Fibroblast of pulmonary artery (primary cell): ENCODE results near the gene LDLRAD4.

Source experiments
- DNase-seq: peaks from one replicate; pipeline ENCODE4 v3.0.0-alpha.2; 2010; ENCODE audit warnings: low read depth
- H3K4me3 ChIP-seq: replicated peaks from 2 replicates; pipeline ENCODE4 v1.5.1; 2011; ENCODE audit warnings: low read depth, mild to moderate bottlenecking, control low read depth, low read length, moderate library complexity
- TF ChIP-seq, protein P1 (sequence below): IDR thresholded peaks from 2 replicates; pipeline ENCODE4 v1.5.1; 2011; ENCODE audit warnings: mild to moderate bottlenecking, control low read depth, low read length, inconsistent platforms; ENCODE audit errors: missing control alignments

LDLRAD4 gene

DNA sequence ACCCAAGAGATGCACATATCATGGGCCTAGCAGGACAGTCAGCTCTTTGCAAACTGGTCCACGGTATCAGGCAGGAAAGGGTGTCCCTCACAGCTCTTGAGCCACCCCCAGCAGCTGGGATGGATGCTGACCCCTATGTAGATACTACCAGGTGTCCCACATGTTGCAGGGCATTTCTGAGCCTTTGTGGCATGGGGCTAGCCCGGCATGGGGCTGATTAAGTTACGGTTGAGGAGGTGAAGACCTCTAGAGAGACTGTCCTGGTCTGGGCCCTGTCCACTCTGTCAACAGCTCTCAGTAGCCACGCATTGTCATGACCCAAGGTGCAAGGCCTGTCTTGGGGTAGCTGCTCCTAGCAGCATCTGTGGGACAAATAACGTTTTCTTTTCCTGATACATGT lies 6.7 kb downstream of the LDLRAD4 start:
- TF ChIP-seq, protein P1, sequence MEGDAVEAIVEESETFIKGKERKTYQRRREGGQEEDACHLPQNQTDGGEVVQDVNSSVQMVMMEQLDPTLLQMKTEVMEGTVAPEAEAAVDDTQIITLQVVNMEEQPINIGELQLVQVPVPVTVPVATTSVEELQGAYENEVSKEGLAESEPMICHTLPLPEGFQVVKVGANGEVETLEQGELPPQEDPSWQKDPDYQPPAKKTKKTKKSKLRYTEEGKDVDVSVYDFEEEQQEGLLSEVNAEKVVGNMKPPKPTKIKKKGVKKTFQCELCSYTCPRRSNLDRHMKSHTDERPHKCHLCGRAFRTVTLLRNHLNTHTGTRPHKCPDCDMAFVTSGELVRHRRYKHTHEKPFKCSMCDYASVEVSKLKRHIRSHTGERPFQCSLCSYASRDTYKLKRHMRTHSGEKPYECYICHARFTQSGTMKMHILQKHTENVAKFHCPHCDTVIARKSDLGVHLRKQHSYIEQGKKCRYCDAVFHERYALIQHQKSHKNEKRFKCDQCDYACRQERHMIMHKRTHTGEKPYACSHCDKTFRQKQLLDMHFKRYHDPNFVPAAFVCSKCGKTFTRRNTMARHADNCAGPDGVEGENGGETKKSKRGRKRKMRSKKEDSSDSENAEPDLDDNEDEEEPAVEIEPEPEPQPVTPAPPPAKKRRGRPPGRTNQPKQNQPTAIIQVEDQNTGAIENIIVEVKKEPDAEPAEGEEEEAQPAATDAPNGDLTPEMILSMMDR: no peak
- no peak for DNase-seq
- H3K4me3 ChIP-seq: no peak overlapping the region

DNA sequence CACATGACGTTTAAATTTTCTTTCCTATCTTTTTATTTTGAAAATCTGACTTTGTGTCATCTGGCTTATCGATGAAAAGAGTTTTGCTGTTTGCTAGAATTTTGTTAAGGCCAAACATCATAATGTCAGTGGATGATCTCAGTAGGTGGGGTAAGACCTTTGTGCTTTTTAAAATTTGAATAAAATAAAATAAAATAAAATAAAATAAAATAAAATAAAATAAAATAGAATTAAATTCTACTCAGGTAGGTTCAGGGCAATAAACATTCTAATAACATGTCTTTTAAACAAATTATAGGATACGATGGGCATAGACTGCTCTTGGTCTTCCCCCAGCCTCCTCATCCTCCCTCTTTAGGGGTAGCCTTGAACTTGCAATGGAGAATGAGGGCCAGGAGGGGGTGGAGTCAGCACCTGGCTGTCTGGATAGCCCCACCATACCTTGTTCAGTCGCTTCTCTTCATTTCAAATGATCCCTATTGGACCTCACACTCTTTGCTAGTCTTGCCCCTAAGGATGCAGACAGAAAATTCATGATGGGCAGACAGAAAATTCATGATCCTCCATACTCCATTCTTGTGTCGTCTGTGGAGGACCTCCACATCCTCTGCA lies 8.1 kb downstream of the LDLRAD4 start:
- DNase-seq: no peak
- TF ChIP-seq, protein P1: no peak

DNA sequence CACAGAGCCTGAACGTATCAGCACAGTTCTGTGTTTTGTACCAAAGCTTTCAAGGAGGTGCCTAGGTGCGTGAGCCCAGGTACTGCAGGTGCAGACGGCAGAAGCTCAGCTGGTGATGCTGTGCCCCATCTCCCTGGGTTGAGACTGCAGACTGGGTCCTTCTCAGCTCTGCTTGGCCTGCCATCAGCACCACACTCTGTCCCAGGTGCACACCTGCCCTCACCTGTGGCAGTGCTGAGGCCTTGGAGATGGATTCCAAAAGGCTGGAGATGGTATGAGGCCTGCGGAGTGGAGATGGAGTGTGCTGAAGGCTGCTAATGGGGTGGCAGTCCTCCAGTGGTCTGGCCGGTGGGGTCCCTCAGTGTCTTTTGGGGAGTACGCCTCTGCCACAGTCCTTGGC lies 9.3 kb downstream of the LDLRAD4 start:
- no peak overlapping the region for H3K4me3 ChIP-seq
- TF ChIP-seq, protein P1: no peak
- no peak for DNase-seq

More for the DNA sequence above, 8.1 kb downstream of the LDLRAD4 start:
- H3K4me3 ChIP-seq: no peak overlapping the region

DNA sequence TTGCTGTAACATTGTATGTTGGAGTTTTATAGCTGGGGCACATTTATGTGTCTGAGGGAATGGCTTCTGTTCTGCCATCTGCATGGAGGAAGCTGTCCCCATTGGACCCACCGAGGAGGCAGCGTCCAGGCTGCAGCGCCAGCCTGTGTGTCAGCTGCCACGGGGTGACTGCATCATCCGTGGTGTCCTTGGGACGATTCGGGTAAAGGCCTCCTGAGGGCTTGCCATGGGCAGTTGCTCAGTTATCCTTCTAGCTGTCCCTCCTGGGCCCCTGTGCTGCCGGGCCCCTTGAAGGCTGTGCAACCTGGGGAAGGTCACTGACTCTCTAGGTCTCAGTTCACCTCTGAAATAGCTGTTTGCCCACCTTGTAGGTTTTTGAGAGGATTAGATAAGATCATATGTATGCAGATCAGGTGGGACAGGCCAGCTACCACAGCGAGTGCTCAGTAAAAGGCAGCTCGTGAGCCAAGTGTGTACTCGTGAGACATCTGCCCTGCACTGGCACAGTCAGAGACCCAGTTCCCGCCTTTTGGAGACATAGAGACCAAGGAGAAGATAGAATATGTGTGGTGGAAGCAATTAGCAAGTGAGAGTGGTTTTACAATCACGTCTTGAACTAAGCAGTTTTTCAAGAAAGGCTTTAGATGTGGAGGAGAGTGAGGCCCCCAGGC lies 10.6 kb downstream of the LDLRAD4 start:
- TF ChIP-seq, protein P1: no peak
- H3K4me3 ChIP-seq: no peak overlapping the region
- DNase-seq: no peak

DNA sequence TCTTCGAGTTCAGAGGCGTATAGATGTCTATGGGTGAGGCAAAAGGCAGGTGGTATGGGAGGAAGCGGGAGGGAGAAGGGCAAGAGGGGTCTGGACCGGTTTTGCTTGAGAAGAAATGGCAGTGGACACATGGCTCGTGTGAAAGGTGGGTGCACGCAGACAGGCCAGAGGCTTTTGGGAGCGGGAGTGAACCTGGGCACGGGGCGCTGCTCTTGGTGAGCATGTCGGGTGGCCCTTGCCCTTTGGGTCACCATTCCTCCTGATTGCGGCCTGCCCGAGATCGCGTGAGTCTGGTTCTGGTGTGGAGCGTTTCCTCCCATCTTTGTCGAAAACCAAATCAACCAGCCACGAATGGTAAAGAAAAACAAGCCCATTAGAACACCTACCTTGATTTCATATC lies 12.6 kb downstream of the LDLRAD4 start:
- TF ChIP-seq, protein P1: no peak
- no peak for DNase-seq
- H3K4me3 ChIP-seq: no peak overlapping the region

DNA sequence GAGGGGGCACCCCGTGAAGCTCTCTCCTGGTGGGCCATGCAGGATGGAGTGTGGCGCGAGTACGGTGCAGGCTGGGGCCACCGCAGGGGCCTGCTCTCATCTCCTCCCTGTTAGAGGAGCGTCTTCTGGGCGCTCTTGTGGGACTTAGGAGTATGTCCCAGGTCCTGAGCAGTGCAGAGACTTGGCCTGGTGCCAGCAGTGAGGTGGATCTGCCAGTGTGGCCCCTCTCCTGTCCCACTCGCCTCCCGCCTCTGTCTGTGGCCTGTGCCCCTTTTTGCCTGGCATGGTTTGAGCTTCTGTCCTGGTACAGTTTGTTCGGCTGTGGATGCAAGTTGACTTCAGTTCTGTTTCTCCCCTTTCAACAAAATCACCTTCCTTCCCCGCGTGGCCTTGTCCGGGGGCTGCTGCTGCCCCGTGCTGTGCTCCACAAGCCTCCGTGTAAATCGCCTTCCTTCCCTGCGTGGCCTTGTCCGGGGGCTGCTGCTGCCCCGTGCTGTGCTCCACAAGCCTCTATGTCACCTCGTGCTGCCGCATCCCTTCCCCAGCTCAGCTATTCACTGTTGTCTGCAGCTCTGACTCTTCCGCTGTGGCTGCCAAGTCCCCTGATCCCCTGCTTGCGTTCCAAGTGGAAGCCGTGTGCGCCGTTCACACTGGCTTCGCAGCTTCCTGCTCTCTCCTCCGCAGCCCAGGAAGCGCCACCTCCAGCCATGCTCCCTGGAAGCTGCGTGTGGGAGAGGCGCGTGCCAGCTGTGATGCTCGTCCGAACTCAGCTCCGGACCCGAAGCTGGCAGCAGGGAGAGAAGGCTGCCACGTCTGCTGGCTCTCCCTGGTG lies 13.7 kb downstream of the LDLRAD4 start:
- no peak for DNase-seq
- TF ChIP-seq, protein P1: no peak
- H3K4me3 ChIP-seq: no peak overlapping the region
